GM19467 (cell line): ENCODE data around the gene RAB14.
"Not testable (repeated sequence)": the region's sequence is repeated elsewhere in the genome, so short reads cannot be mapped to it uniquely, and the experiment has no call there.

Source experiments
- ATAC-seq: cut with Tn5 transposase; IDR thresholded peaks from one replicate; pipeline ENCODE4 v1.9.1; 2021; ENCODE audit warnings: mild to moderate bottlenecking, moderate library complexity; ENCODE audit not compliant: unreplicated experiment

RAB14 gene

DNA sequence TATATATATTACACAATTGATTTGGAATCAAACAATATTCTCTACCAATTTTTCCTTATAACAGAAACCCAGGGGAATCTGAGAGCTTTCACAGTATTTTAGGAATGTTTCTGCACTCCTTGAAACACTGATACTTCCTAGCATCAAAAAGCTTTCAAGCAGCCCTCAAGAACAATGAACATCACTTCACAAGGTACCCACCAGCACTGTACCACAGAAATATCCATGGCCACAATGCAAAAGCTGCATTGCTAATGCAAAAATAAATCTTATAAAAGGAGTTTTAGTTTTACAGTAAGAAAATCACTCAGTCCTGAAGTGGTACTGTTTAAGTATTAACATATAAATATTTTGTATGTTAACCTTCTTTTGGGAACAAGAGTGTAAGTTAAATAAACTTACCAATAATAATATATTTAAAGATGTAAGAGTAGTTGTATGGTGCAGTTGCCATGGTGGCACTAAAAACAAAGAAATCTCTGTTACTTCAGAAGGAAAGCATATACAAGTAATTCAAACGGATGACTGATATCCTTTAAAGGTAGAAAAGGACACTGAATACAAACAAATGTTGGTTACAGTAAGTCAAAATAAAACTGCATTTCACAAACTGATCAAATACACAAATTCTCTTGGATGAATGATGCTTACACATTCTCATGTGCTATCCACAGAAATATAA is 8.6 kb downstream of the RAB14 start:
- no peak for ATAC-seq

DNA sequence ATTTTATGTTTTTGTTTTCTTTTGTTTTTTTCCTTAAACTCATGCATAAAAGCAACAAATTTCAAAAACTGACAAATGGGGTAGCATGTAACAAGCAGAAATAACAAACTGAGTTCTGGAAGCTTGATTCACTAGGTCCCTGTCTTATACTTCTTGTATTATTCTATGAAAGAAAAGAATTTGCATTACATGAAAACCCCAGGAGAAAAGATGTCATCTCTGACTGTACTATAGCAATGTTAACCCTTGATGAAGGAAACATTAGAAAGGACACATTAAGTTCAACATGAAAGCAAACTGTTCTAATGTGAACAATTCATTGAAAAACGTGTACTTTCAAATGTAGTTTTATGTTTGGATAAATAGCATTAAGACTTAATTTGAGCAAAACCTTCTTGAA is 9.2 kb downstream of the RAB14 start:
- ATAC-seq = no peak

DNA sequence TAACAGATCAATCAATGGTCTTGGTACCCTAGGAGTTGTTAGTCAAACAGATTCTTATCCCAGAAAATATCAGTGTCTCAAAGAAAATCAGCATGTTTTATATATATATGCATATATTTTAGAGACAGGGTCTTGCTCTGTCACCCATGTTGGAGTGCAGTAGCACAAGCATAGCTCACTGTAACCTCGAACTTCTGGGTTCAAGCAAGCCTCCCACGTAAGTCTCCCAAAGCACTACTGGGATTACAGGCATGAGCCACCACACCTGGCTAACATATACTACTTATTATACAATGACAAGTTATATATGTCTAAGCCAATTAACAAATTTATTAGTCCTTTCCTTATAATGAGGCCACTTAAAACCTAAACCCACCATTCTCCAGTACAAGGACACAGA is 10.4 kb downstream of the RAB14 start:
- no peak for ATAC-seq

DNA sequence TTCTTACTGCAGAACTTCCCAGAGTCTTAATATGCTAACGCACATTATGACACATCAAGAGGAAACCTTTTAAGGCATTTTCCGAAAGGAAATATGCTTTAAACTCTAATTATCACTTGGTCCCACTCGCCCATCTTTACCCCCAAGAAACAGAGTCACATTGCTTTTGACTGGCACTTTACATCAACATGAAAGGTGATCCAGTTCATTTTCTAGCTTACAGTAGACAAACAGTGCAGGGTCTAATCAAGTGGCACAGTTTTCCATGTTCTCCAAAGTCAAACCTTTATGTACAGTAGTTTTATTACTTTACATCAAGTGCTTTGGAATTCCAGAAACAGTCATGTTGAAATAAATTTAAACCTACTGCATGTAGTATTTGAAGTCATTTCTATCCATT is 12.0 kb downstream of the RAB14 start:
- no peak for ATAC-seq

DNA sequence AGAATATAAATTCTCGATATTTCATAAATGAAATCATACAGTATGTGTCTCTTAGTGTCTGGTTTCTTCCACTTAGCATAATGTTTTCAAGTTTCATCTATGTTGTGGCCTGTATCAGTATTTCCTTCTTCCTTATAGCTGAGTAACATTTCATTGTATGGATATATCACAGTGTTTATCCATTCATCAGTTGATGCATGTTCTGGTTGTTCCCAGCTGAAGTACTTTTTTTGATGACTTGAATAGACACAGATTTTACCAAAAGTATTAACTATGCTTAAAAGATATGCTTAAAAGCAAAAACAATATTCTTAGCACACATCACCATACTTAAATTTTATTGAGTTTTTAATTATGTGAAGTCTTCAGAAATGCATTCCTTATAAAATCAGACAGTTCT is 12.7 kb downstream of the RAB14 start:
- ATAC-seq = no peak

DNA sequence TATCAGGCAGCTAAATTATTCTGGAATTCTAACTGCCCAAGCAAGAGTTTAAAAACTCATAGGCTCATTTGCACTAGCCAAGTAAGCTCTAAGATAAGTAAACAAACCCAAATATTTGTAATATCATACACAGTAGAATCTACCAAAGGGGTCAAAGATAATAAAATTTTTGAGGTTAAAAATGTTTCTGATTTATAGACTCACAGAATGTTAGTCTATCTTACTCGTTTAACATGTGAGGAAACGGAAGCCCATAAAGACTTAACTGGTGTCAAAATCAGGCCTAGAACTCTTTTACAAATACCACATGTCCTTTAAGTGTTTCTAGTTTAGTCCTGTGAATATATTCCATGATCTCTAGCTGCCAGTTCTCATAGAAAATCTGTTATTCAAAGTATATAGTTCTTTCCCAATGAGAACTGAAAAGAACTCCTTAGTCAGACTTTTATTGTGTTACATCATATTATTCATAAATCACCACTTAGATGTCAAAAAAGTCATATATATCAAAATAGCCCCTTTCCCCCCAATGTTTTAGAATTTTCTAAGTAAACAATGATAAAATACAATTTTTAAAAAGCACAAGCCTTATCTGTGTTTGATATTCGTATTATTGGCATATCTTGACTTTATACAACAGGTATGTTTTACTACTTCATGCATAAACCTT is 13.9 kb downstream of the RAB14 start:
- no peak for ATAC-seq

DNA sequence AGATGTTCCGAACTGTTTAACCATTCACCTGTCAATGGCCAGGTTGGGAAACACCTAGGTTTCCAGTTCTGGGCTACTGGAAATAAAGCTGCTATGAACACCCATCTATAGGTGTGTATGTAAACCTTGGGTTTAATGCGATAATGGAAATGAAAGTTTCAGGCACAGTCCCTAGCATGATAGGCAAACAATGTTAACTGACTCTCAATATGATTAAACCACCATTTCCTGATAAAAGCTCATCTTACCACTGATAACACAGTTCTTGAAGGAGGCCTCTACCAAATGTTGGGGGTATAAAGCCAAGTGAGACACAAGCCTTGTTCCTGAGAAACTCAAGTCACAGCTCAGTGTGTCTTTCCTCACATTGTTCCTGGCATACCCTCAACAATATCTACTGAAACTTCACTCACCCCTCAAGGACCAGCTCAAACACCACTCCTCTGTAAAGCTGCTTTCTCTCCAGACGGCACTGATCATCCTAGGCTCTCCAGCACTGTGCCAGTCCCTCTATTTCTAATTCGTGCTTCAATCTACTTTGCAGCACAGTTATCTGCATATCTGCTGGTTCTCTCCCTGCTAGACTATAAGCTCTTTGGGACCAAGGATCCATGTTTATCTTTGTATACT is 15.8 kb downstream of the RAB14 start:
- no peak for ATAC-seq

DNA sequence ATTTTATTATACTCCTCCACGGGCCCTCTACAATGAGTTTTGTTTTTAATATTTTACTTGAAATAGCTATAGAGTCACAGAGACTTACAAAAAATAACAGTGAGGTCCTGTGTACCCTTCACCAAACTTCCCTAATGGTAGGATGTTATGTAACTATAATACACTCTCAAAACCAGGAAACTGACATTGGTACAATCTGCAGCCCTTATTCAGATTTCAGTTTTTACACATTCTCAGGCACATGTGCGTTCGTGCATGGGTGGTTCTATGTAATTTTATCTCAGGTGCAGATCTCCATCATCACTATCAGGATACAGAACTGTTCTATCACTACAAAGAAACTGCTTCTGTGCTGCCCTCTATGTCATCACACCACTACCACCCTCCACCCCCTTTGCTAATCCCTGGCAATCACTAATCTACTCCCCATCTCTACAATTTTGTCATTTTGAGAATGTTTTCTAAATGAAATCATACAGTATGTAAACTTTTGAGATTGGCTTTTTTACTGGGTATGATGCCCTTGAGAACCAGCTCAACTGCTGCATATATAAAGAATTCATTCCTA is 16.4 kb downstream of the RAB14 start:
- ATAC-seq = no peak

DNA sequence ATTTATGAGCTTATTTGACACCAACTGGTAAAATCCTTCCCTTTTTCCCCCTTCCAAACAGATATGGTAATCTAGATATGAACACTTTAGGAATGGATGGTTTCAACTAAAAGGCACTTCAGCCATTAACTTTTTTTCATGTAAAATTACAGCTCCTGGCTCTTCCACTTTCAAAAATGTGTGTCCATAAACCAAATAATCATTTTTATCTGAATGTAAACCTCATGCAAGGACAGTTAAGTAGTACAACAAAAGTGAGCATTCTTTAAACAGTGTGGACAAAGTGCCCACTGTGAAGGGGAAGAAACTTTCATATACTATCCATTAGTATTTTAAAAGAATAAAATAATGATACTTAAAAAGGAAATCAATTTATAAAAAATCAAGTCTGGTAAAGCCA is 17.2 kb downstream of the RAB14 start:
- no peak for ATAC-seq

DNA sequence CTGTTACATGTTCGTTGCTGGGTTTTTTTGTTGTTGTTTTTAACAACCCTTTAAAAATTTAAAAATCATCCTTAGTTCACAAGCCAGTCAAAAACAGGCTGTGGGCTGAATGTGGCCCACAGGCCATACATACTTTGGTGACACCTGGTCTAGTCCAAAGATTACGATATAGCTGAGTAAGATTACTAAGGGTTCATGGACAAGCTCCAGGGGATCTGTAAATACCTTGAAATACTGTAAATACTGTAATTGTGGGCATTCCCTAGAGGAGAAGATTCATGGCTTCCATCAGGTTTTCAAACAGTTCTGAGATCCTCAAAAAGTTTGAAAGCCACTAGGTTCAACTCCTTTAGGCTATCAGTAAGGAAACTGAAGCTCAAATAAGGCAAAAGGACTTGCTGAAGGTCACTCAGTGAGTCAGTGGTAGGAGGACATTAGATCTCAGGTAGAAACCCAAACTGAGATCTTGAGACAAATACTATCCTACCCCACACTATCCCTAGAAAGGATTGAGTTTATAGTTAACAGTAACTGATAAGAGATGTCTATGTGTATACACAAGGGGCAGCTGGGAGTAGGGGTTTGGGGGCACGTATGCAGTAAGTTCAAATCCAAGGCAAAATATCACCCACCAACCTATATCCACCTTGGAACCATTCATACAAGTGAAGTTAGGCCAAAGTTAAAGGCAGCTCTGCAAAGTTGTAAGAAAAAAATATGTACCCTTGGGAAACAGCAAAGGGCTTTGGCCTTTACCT is 17.8 kb downstream of the RAB14 start:
- ATAC-seq = no peak

DNA sequence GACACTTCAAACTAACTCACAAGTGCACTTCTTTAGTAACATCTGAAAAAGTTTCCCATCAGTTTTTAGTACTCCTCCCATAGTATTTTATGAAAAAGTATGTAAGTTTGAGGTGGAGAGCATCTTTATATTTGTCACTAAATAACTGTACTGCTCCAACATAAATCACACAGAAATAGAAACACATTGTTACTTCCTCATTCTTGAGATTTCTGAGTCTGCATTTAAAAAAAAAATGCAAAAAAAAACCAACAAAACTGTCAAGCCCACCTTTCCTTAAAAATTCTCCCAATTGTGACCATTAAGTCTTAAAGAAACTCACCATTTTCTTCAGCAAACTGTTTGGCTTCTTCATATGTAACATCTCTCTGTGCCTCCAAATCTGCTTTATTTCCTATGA is 18.7 kb downstream of the RAB14 start:
- no peak for ATAC-seq

DNA sequence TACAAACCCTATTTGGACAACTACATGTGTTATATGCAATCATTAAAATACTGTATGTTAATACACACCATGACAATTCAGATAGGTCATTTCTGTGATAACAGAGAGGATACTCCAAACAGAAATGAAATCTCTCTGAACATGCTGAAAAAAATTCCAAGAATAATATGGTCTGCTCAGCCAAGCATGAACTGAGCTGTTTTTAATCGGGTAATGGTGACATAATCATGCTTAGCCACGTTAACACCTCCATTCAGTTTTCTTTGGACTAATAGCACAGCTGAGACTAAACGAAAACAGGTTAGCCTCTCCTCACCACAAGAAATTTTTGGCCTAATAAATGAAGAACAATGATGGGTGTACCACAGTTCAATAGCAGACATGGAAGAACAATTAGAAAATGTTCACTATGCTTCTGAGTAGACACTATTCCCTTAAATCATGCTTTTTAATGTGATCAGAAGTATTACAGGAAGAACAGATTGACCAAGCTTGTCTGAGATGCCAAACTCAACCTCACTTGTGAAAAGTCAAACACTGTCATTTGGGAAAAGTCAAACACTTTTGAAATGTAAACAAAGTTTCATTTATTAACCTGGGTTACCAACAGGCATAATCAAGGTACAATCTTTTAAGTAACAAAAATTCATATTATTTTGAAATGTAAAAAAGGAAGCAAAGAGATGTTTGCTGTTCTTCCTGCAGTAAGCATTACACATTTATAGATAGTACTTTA is 19.4 kb downstream of the RAB14 start:
- no peak for ATAC-seq

DNA sequence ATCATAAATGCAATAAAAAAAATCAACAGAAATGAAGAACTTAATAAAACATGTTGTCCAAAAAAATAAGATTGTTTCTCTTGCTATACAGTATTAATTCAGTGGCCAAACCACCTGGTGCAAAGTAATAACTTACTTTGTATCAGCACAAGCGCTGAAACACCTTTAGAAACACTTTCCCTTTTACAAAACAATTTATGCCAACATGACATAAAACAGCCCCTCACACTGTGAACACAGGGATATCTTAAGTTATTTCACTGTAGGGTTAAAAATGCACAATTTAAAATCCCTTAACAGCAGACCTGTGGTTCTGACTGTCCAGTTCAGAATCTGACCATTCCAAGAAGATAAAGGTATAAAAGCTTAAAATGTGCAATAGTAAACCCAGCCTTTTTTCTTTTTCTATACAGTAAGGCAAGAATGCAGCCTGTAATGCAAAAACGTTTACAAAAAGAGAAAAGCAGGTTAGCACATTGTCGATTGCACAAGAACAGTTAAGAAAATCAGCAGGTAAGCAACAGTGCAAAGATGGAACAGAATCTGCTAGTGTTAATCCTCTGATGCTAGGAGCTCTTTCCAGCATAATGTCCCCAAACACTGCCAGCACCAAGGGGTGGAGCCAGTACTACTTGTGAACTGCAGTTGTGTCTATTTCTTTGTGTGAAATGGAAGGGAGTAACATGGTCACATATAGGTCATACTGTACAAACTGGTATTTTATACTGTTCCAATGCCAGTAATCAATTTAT is 21.6 kb downstream of the RAB14 start:
- ATAC-seq = no peak

DNA sequence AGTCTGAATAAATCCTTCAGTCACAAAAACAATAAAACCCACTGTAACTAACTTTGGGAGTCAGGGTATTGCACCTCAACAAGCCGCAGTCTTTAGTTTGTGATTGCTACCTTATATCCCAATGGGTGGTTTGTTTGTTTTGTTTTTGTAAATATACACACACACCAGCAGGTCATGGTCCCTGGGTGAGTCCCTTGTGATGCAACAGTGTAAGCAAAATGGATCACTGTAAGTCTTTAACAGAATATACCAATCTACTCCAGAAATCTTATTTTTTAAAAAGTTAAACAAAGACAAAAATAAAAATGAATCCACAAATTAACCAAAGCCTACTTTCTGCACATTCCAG is 22.3 kb downstream of the RAB14 start:
- not testable (repeated sequence) for ATAC-seq

DNA sequence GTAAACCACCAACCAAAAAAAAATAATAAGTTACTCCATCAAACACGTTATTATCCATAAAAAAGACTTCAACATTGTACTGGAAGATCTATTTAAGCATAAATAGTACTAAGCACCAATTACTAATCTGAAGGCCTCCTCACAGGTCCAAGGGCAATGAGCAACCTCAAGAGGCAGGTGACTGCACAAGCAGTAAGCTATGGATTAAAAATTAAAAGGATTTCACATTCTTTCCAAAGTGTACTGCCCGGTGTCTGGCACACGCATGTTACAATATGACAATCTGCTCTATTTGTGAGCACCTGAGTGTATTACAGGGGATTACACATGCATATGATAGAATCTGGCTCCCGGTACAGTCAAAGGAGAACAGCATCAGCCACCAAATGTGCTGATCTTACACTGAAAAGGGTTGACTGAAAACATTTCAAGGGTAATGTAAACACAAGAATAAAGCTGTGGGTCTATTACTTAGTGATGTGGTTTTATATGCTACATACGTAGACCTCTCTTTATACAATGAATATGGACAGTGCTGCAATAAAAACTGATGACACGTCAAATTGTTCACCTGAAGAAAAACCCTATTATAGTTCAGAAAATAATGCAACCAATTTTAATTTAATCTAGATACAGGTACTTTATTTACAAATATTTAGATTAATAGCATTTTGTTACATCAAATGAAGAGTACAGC is 22.8 kb downstream of the RAB14 start:
- ATAC-seq = no peak

DNA sequence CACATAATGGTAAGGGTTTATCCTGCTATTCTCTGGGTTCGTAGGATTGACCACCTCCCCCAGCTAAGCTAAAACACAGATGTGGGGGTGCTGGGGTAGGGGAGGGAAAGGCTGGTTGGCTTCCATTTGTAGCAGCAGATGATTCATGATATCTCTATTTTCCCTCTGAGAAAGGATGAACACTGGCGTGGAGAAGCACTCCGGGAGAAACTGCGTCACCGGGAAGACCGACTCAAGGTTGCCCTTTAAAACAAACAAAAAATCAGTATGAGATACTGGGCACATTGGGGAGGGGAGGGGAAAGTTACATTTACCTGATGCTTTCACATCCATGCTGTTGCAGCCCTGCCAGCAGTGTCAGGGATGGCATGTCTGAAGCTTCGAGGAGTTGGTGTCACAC is 28.2 kb downstream of the RAB14 start:
- no peak for ATAC-seq

DNA sequence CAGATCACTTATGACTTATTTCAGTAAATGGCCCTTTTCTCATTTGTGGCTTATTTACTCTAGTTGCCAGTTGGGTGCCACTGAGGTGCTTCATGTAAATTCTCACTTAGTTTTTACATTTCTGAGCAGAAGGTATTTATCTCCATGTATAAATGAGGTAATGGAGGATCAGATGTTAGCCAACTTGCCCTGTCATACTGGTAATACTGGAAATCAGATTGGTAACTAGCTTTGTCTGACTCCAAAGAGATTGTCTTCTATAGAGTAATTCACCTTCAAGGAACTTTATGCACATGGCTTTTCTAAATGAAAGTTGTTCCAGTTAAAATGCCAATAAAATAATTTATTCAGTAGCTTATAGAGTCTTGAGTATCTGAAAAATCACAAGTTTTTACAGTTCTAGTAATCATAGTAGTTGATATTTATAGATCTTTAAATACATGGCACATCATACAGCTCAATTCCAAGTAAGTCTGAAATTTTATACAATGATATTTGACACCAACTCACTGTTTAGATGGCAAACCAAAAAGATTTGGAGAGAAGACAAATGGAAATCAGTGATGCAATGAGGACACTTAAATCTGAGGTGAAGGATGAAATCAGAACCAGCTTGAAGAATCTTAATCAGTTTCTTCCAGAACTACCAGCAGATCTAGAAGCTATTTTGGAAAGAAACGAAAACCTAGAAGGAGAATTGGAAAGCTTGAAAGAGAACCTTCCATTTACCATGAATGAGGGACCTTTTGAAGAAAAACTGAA is 28.8 kb downstream of the RAB14 start:
- no peak for ATAC-seq

DNA sequence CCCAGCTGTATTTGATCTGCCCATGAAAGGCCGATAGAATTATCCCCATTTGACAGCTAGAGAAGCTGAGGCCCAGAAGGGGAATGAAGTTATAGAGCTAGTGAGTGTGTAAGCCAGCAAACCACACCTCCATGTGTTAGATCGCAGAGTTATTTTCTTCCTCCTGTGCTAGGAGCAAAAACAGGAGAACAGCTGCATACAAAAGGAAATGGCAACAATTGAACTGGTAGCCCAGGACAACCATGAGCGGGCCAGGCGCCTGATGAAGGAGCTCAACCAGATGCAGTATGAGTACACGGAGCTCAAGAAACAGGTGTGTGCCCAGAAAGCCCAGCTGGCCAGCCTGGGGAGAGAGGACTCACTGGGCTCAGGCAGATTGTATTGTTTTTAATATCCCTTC is 30.4 kb downstream of the RAB14 start:
- no peak for ATAC-seq

DNA sequence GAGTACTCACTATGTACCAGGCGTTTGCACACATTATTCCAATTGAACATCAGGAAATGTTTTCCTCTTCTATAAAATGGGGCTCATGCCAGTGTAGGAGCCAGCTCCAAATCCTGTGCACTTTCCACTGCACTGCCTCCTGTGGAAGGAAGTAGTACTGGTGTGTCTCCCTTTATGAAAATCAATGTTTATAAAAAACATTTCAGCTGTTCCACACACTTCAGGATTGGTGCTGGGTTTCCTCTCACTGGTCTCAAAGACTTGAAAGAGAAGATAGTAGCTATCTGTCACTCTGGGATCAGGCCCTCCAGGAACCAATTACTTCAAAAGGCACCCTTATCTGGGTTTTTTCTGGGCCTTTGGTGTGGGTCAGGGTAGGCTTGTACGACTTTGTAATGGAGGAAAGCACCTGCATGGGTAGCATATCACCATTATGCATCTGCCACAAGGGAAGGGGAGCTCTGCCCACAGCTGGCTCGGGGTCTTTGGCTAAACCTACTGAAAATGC is 32.5 kb downstream of the RAB14 start:
- ATAC-seq = no peak
